Activated T-cell treated with anti-CD3 and anti-CD28 coated beads, Interleukin-2, amount 50 U/mL, for 72 hours (primary cell): ENCODE data around the gene FMC1. TPM values are rescaled to one million over a fixed set of nuclear protein-coding genes. Genes with fewer than 3 reads are reported as not detected.

Experiments used
- total RNA-seq, 2 donors: library from RNA; stranded (reverse); gene quantifications; one replicate each; pipeline ENCODE4 v1.2.3, GENCODE V29; 2022

FMC1 gene
- total RNA-seq, 2 donors from 2014 or later: 7.8 to 15.9 TPM

Other genes starting within 250 kb of the FMC1 start
- 100 to 1,000 TPM in 1 of 2 donors, 10 to 100 TPM in 1; 78.1 to 114 TPM for gene ZC3HAV1, start 231.6 kb upstream of the FMC1 start, total RNA-seq
- 10 to 100 TPM; 15.0 to 18.8 TPM for gene UBN2, start 110.1 kb upstream of the FMC1 start, total RNA-seq
- gene LUC7L2, start 18.6 kb downstream of the FMC1 start, total RNA-seq: 100 to 1,000 TPM; 178 to 217 TPM
- gene KLRG2, start 142.3 kb downstream of the FMC1 start, total RNA-seq: under 1 TPM in 1 of 2 donors, not detected in 1; 0.22 TPM
- not detected for gene CLEC2L, start 182.3 kb downstream of the FMC1 start, total RNA-seq